Activated CD4-positive, alpha-beta T cell treated with anti-CD3 and anti-CD28 coated beads, Interleukin-10, Interleukin-2, amounts not matched to agents 100 ng/mL and 50 ng/mL, durations not matched to agents 16 hours and 8 hours (primary cell): Measurements from ENCODE around the gene ZBTB7C.

Experiments
- DNase-seq: peaks from one replicate; pipeline ENCODE4 v3.0.0-alpha.2; 2020

ZBTB7C gene

GRCh38 chr18:48133671-48134251, 275.4 kb downstream of the ZBTB7C start:
- DNase-seq, result no peak

GRCh38 chr18:48132797-48133655, 276.2 kb downstream of the ZBTB7C start:
- DNase-seq, result peak; percentile 31

- DNase-seq, result no peak
Observed at GRCh38 chr18:48131042-48131441, 278.1 kb downstream of the ZBTB7C start.

GRCh38 chr18:48129621-48130082, 279.5 kb downstream of the ZBTB7C start:
- no peak for DNase-seq

- DNase-seq, result no peak
Observed at GRCh38 chr18:48127606-48128005, 281.6 kb downstream of the ZBTB7C start.

GRCh38 chr18:48126240-48126639, 282.9 kb downstream of the ZBTB7C start:
- no peak for DNase-seq

GRCh38 chr18:48125724-48126123, 283.5 kb downstream of the ZBTB7C start:
- no peak for DNase-seq

- peak; percentile 90 for DNase-seq
Observed at GRCh38 chr18:48124857-48125626, 284.1 kb downstream of the ZBTB7C start.

GRCh38 chr18:48123941-48124340, 285.2 kb downstream of the ZBTB7C start:
- no peak for DNase-seq

GRCh38 chr18:48123324-48123723, 285.9 kb downstream of the ZBTB7C start:
- no peak for DNase-seq

- DNase-seq, result no peak
Observed at GRCh38 chr18:48122816-48123215, 286.4 kb downstream of the ZBTB7C start.

GRCh38 chr18:48122376-48122775, 286.8 kb downstream of the ZBTB7C start:
- DNase-seq, result no peak

GRCh38 chr18:48121752-48122151, 287.4 kb downstream of the ZBTB7C start:
- no peak for DNase-seq

GRCh38 chr18:48119204-48119603, 290.0 kb downstream of the ZBTB7C start:
- no peak for DNase-seq

- DNase-seq, result no peak
Observed at GRCh38 chr18:48116873-48117630, 292.1 kb downstream of the ZBTB7C start.

GRCh38 chr18:48116017-48116416, 293.2 kb downstream of the ZBTB7C start:
- no peak for DNase-seq

GRCh38 chr18:48113691-48114090, 295.5 kb downstream of the ZBTB7C start:
- DNase-seq, result no peak

- no peak for DNase-seq
Observed at GRCh38 chr18:48111587-48111986, 297.6 kb downstream of the ZBTB7C start.

GRCh38 chr18:48110797-48111196, 298.4 kb downstream of the ZBTB7C start:
- DNase-seq, result no peak

GRCh38 chr18:48109961-48110493, 299.2 kb downstream of the ZBTB7C start:
- DNase-seq, result no peak

GRCh38 chr18:48108136-48108535, 301.0 kb downstream of the ZBTB7C start:
- no peak for DNase-seq

- no peak for DNase-seq
Observed at GRCh38 chr18:48106976-48107781, 302.0 kb downstream of the ZBTB7C start.
